MM.1S (cell line): Measurements from ENCODE around the gene SGK1.

ENCODE experiments used
- EZH2 ChIP-seq: fragments of 300-600 bp; sonication (generic); optimal IDR thresholded peaks from 2 replicates; pipeline ENCODE3; 2017; ENCODE audit warnings: low read depth, mild to moderate bottlenecking, antibody characterized with exemption, low read length, mixed read lengths
- EZH2phosphoT487 ChIP-seq: fragments of 300-600 bp; sonication (generic); IDR thresholded peaks from 2 replicates; pipeline ENCODE4 v1.6.1; 2018; ENCODE audit warnings: antibody characterized with exemption, low read length
- TF ChIP-seq, protein P1 (sequence below): fragments of 300-600 bp; sonication (generic); IDR thresholded peaks from 2 replicates; pipeline ENCODE4 v1.5.1; 2016; ENCODE audit warnings: antibody characterized with exemption, low read length, mixed read lengths

DNA sequence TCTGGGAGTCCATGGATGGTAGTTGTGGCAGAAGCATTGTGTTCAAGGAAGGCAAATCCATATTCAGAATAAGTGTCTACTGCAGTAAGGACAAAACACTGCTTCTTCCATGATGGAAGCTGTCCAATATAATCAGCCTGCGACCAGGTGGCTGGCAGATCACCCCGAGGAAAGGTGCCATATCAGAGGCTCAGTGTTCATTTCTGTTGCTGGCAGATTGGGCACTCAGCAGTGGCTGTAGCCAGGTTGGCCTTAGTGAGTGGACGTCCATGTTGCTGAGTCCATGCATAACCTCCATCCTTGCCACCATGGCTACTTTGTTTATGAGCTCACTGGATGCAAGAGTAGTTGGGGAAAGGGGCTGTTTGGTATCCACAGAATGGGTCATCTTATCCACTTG lies 130.2 kb downstream of the SGK1 start:
- no peak for TF ChIP-seq EZH2
- TF ChIP-seq, protein P1, sequence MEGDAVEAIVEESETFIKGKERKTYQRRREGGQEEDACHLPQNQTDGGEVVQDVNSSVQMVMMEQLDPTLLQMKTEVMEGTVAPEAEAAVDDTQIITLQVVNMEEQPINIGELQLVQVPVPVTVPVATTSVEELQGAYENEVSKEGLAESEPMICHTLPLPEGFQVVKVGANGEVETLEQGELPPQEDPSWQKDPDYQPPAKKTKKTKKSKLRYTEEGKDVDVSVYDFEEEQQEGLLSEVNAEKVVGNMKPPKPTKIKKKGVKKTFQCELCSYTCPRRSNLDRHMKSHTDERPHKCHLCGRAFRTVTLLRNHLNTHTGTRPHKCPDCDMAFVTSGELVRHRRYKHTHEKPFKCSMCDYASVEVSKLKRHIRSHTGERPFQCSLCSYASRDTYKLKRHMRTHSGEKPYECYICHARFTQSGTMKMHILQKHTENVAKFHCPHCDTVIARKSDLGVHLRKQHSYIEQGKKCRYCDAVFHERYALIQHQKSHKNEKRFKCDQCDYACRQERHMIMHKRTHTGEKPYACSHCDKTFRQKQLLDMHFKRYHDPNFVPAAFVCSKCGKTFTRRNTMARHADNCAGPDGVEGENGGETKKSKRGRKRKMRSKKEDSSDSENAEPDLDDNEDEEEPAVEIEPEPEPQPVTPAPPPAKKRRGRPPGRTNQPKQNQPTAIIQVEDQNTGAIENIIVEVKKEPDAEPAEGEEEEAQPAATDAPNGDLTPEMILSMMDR, result no peak
- TF ChIP-seq EZH2phosphoT487, result no peak
